Stimulated activated effector memory CD8-positive, alpha-beta T cell treated with anti-CD3 and anti-CD28 coated beads, Interleukin-12 subunit alpha, Interleukin-12 subunit beta, amount 100 ng/mL, for 72 hours (primary cell): Measurements from ENCODE around the gene DMD.
A peak's percentile ranks its signal among the peaks of the same experiment; 100 is the strongest.

ENCODE experiments used
- ATAC-seq: fragments of 150-1000 bp; cut with Tn5 transposase; 2 replicates; pipeline ENCODE4 v1.10.0; 2021
- DNase-seq, 2 donors: peaks; one replicate each; pipeline ENCODE4 v3.0.0; 2021 to 2022; ENCODE audit warnings: low spot score in 2 of 2
- H3K27ac Mint-ChIP-seq: one replicate; pipeline ENCODE4 v1.8.0; 2022; ENCODE audit warnings: mild to moderate bottlenecking, mixed read lengths
- H3K36me3 Mint-ChIP-seq: one replicate; pipeline ENCODE4 v1.8.0; 2022; ENCODE audit warnings: mild to moderate bottlenecking, mixed read lengths
- H3K4me1 Mint-ChIP-seq: one replicate; pipeline ENCODE4 v1.8.0; 2022; ENCODE audit warnings: mixed read lengths
- H3K4me3 Mint-ChIP-seq: one replicate; pipeline ENCODE4 v1.8.0; 2022; ENCODE audit warnings: mild to moderate bottlenecking, mixed read lengths
- H3K9me3 Mint-ChIP-seq: one replicate; pipeline ENCODE4 v1.8.0; 2022; ENCODE audit warnings: mixed read lengths

Gene DMD

DNA sequence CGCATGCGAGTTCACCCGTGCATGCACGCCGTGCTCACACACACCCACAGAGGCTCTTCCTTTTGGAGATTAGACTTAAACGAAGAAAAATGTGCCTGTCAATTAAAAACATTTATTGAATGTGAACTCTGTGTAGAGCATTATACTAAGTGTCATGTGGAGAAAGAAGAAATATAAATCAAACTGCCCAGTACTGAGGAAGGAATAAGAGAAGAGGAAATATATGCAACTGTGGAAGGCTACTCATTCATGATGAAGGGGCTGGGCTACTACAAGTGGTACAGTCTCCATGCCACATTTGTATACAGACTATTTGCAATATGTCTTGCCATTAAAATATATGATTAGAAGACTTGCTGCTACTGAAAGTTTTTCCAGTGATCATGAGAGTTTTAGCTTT lies 714.7 kb downstream of the DMD start:
- DNase-seq (no peak), ATAC-seq (no peak)
- no peaks in the 10 kb centered on the region for H3K36me3 Mint-ChIP-seq
- H3K9me3 Mint-ChIP-seq = peaks cover 2% of the 10 kb centered on the region
- H3K4me3 Mint-ChIP-seq = no peak overlapping the region
- no peaks in the 10 kb centered on the region for H3K4me1 Mint-ChIP-seq
- H3K27ac Mint-ChIP-seq = no peak overlapping the region

DNA sequence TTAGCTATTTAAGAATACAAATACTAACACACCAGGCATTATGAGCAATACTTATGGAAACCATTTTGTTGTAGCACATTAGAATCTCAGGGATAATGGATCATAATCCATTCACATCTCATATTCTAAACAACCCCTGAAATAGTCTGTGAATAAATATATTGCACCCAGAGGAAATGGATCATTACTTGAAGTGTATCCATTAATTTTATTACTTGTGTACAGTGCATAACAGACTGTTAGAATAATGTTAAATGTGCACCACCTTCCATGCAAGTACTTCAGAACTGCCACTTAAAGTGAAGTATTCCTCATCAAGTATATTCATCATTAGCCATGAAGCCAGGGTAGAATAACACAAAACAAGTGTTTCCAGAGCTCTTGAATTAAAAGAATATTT lies 715.5 kb downstream of the DMD start:
- no peaks in the 10 kb centered on the region for H3K4me1 Mint-ChIP-seq
- ATAC-seq = no peak

DNA sequence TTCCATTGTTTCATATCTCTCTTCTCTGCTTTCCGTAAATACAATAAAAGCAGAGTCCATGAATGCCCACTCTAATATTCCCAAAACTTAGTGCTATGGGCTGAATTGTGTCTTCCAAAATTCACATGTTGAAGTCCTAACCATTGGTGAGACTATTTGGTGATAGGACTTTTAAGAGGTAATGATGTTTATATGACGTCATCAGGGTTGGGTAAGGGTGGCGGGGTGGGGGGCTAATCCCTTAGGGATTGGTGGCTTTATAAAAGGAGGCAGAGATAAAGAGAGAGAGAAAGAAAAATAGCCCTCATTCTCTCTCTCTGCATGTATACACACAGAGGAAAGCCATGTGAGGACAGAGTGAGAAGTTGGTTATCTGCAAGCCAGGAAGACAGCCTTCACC lies 722.2 kb downstream of the DMD start:
- DNase-seq (no peak), ATAC-seq (no peak)
- Mint-ChIP-seq H3K27ac (no peak overlapping the region), H3K4me3 (no peak overlapping the region), H3K9me3 (no peaks in the 10 kb centered on the region), H3K4me1 (no peaks in the 10 kb centered on the region), H3K36me3 (no peaks in the 10 kb centered on the region)

More for the DNA sequence above, 715.5 kb downstream of the DMD start:
- Mint-ChIP-seq H3K4me3 (no peak overlapping the region), H3K9me3 (peaks cover 2% of the 10 kb centered on the region), H3K27ac (no peak overlapping the region), H3K36me3 (no peaks in the 10 kb centered on the region)
- no peak for DNase-seq

DNA sequence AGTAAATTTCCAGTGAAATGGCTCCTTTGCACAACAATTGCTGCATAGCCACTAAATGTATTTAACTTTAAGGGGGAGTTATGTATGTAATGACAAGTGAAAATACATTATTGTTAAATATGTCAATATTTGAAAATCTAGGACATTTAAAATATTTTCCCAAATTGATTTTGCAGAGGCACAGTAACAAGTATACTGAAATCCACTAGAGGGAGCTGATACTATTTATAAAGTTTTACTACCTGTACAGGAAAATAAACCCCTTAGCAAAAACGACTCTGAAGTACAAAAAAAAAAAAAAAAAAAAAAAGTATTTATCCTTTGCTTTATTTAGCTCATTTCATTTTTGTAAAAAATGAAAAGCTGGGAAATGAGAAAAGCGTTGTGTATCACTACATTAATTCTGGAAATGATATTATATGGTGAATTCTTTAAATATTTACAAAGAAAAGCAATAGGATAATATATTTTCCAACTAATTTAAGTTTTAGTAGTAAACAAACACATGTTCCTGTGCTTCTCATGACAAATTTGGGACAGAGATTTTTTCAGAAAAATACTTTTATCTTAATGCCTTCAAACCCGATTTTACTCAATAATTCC lies 727.7 kb downstream of the DMD start:
- Mint-ChIP-seq H3K36me3 (no peaks in the 10 kb centered on the region), H3K4me1 (no peaks in the 10 kb centered on the region), H3K9me3 (peaks cover 3% of the 10 kb centered on the region), H3K27ac (no peak overlapping the region), H3K4me3 (no peak overlapping the region)
- ATAC-seq = no peak
- no peak for DNase-seq

DNA sequence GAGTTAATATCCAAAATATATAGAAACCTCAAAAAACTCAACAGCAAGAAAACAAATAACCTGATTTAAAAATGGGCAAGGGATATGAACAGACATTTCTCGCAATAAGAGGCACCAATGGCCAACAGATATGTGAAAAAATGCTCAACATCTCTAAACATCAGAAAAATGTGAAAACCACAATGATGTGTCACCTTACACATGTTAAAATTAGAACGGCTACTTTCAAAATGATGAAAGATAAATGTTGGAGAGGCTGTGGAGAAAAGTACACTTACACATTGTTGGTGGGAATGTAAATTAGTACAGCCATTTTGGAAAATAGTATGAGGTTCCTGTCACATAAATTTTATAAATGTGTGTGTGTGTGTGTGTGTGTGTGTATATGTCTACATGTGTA lies 731.3 kb downstream of the DMD start:
- peaks cover 6% of the 10 kb centered on the region for H3K9me3 Mint-ChIP-seq
- no peak overlapping the region for H3K4me3 Mint-ChIP-seq
- DNase-seq (no peak), ATAC-seq (no peak)
- no peaks in the 10 kb centered on the region for H3K36me3 Mint-ChIP-seq
- H3K4me1 Mint-ChIP-seq = no peaks in the 10 kb centered on the region
- no peak overlapping the region for H3K27ac Mint-ChIP-seq

DNA sequence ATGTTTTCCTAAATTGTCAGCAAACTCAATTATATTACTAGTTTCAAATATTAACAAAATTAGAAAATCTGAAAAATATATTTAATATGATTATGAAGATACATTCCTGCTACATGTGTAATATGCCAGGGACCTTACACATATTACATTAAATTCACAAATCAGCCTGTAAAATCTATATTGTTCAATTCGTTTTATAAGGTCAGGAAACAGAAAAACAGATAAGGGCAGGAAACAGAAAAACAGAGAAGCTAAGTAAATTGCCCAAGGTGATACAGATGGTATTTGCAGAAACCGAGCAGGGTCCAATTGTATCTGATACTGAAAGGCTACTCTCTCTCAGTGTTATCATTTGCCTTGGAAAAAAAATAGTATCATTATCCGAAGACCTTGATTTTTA lies 739.0 kb downstream of the DMD start:
- Mint-ChIP-seq H3K4me3 (no peak overlapping the region), H3K9me3 (no peaks in the 10 kb centered on the region), H3K4me1 (no peaks in the 10 kb centered on the region), H3K27ac (no peak overlapping the region), H3K36me3 (no peaks in the 10 kb centered on the region)
- ATAC-seq (no peak), DNase-seq (no peak)

- peaks cover 12% of the 10 kb centered on the region for H3K9me3 Mint-ChIP-seq
- ATAC-seq = no peak
- H3K4me1 Mint-ChIP-seq = no peaks in the 10 kb centered on the region
- no peak overlapping the region for H3K27ac Mint-ChIP-seq
- no peak for DNase-seq
- no peaks in the 10 kb centered on the region for H3K36me3 Mint-ChIP-seq
- H3K4me3 Mint-ChIP-seq = no peak overlapping the region
Measured at GRCh38 chrX:32455704-32456103, 755.6 kb downstream of the DMD start.

GRCh38 chrX:32451954-32452695 lies 759.2 kb downstream of the DMD start:
- Mint-ChIP-seq H3K4me1 (no peaks in the 10 kb centered on the region), H3K36me3 (no peaks in the 10 kb centered on the region), H3K27ac (no peak overlapping the region), H3K9me3 (peaks cover 7% of the 10 kb centered on the region), H3K4me3 (no peak overlapping the region)
- DNase-seq (no peak), ATAC-seq (no peak)

- Mint-ChIP-seq H3K4me3 (no peak overlapping the region), H3K4me1 (no peaks in the 10 kb centered on the region), H3K27ac (no peak overlapping the region), H3K9me3 (peaks cover 14% of the 10 kb centered on the region), H3K36me3 (no peaks in the 10 kb centered on the region)
- ATAC-seq = no peak
- DNase-seq = no peak
Measured at GRCh38 chrX:32448945-32449344, 762.4 kb downstream of the DMD start.

- ATAC-seq (peak; percentile 58), DNase-seq (no peak)
- H3K9me3 Mint-ChIP-seq = peaks cover 16% of the 10 kb centered on the region
- H3K36me3 Mint-ChIP-seq = no peaks in the 10 kb centered on the region
- H3K4me1 Mint-ChIP-seq = no peaks in the 10 kb centered on the region
- H3K4me3 Mint-ChIP-seq = no peak overlapping the region
- no peak overlapping the region for H3K27ac Mint-ChIP-seq
Measured at GRCh38 chrX:32448320-32448719, 763.0 kb downstream of the DMD start.

- Mint-ChIP-seq H3K27ac (no peak overlapping the region), H3K4me3 (no peak overlapping the region), H3K9me3 (peaks cover 16% of the 10 kb centered on the region), H3K36me3 (no peaks in the 10 kb centered on the region), H3K4me1 (no peaks in the 10 kb centered on the region)
- ATAC-seq (no peak), DNase-seq (no peak)
Measured at GRCh38 chrX:32447640-32448039, 763.7 kb downstream of the DMD start.

GRCh38 chrX:32443841-32444240 lies 767.5 kb downstream of the DMD start:
- Mint-ChIP-seq H3K9me3 (peaks cover 13% of the 10 kb centered on the region), H3K4me1 (no peaks in the 10 kb centered on the region), H3K36me3 (no peaks in the 10 kb centered on the region), H3K4me3 (no peak overlapping the region), H3K27ac (no peak overlapping the region)
- DNase-seq (no peak), ATAC-seq (no peak)

DNA sequence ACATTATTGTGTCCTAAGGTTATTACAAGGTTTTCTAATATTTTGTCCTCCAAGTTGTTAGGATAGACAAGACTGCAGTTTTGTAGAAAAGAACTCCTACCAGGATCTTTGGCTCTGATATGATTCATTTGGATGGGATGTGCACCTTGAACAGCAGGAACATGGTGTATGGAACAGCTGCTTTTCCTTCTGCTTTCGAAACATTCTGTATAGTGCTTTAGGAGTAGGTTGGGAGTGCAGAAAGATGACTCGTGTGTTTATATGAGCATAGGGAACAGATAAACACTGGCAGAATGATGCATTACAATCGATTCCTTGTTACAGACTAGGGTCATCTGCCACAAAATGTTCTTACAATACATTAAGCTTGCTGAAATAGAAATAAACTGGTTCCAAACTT lies 790.1 kb downstream of the DMD start:
- no peak overlapping the region for H3K4me3 Mint-ChIP-seq
- ATAC-seq = no peak
- no peak for DNase-seq

GRCh38 chrX:32408389-32408788 lies 803.0 kb downstream of the DMD start:
- no peak overlapping the region for H3K27ac Mint-ChIP-seq
- no peak overlapping the region for H3K4me3 Mint-ChIP-seq
- DNase-seq = no peak
- ATAC-seq = no peak
- no peaks in the 10 kb centered on the region for H3K36me3 Mint-ChIP-seq
- no peaks in the 10 kb centered on the region for H3K4me1 Mint-ChIP-seq
- H3K9me3 Mint-ChIP-seq = peaks cover 7% of the 10 kb centered on the region

More for the DNA sequence above, 790.1 kb downstream of the DMD start:
- Mint-ChIP-seq H3K4me1 (no peaks in the 10 kb centered on the region), H3K36me3 (no peaks in the 10 kb centered on the region), H3K9me3 (peaks cover 9% of the 10 kb centered on the region), H3K27ac (no peak overlapping the region)

- no peak overlapping the region for H3K4me3 Mint-ChIP-seq
- DNase-seq = no peak
- peaks cover 7% of the 10 kb centered on the region for H3K9me3 Mint-ChIP-seq
- H3K36me3 Mint-ChIP-seq = no peaks in the 10 kb centered on the region
- ATAC-seq = no peak
- H3K4me1 Mint-ChIP-seq = no peaks in the 10 kb centered on the region
- H3K27ac Mint-ChIP-seq = no peak overlapping the region
Measured at GRCh38 chrX:32397562-32398216, 813.7 kb downstream of the DMD start.

- DNase-seq = no peak
- H3K36me3 Mint-ChIP-seq = no peaks in the 10 kb centered on the region
- ATAC-seq = no peak
- H3K9me3 Mint-ChIP-seq = peaks cover 10% of the 10 kb centered on the region
- H3K27ac Mint-ChIP-seq = no peak overlapping the region
- no peaks in the 10 kb centered on the region for H3K4me1 Mint-ChIP-seq
- no peak overlapping the region for H3K4me3 Mint-ChIP-seq
Measured at GRCh38 chrX:32395878-32396277, 815.5 kb downstream of the DMD start.
